ENCODE measurements around the gene TRPC4AP. TPM values are rescaled to one million over a fixed set of nuclear protein-coding genes. Genes with fewer than 3 reads are reported as not detected.

TRPC4AP gene
- total and polyA plus RNA-seq, 2 of the 8 experiments (the other 6 are each of a cell fraction or from before 2014, with no cell fraction given) = 73.1 to 74.8 TPM

- H3K79me2 ChIP-seq (ENCODE audit: control insufficient read depth in 1 of 2, insufficient read depth in 2 of 2, low read length in 2 of 2) = peaks cover 0 to 13% of the 10 kb centered on the region in 2 experiments; a peak in 2 of 4 replicates
- DNase-seq (ENCODE audit: low read depth in 1 of 2, low spot score in 2 of 2) (no peak), FAIRE-seq (no peak)
- ChIA-PET POLR2A (ENCODE audit: partially characterized antibody) (no interaction called here), CTCF (ENCODE audit: partially characterized antibody) (no interaction called here)
- H4K91ac ChIP-seq (replicated peaks; ENCODE audit: insufficient read length, low read length) = no peak overlapping the region
- no peak for TF ChIP-seq BCL11A (IDR thresholded peaks at IDR 0.05; ENCODE audit: low read depth in 2 of 2, low read length in 2 of 2)
- no peak for TF ChIP-seq SRF (IDR thresholded peaks at IDR 0.05; ENCODE audit: low read depth, low read length)
- TF ChIP-seq SP4 (IDR thresholded peaks at IDR 0.05; ENCODE audit: low read length) = no peak
- TF ChIP-seq BACH1 (IDR thresholded peaks at IDR 0.05; ENCODE audit: low read length) = no peak
- no peak for TF ChIP-seq CTCF (IDR thresholded peaks at IDR 0.05; ENCODE audit: control extremely low read depth in 1 of 3, insufficient read depth in 1 of 3, low read depth in 1 of 3, low read length in 3 of 3)
- no peak for TF ChIP-seq MAX (IDR thresholded peaks at IDR 0.05)
- TF ChIP-seq NRF1 (IDR thresholded peaks at IDR 0.05; ENCODE audit: low read depth, low read length) = no peak
- TF ChIP-seq JUN (IDR thresholded peaks at IDR 0.05; ENCODE audit: low read depth, low read length) = no peak
- no peak for TF ChIP-seq TAF7 (optimal IDR thresholded peaks at IDR 0.05; ENCODE audit: borderline replicate concordance, low read depth, low read length)
- TF ChIP-seq EGR1 (IDR thresholded peaks at IDR 0.05; ENCODE audit: borderline replicate concordance, low read depth, low read length) = no peak
- H2BK20ac ChIP-seq (ENCODE audit: low read length) = no peak overlapping the region
- no peak overlapping the region for H2BK120ac ChIP-seq (replicated peaks; ENCODE audit: low read depth, low read length)
- no peak overlapping the region for H4K8ac ChIP-seq (ENCODE audit: extremely low read depth, insufficient read depth, low read length)
- H3K4me3 ChIP-seq (ENCODE audit: extremely low read depth in 1 of 4, insufficient read depth in 2 of 4, low read depth in 3 of 4, low read length in 4 of 4) = no peak overlapping the region
- no peak overlapping the region for H2AFZ ChIP-seq (ENCODE audit: low read length)
- no peak overlapping the region for H3K9ac ChIP-seq (replicated peaks in 1 of 4; ENCODE audit: extremely low read depth in 1 of 4, low read depth in 3 of 4, low read length in 3 of 4)
- H3K79me1 ChIP-seq (ENCODE audit: low read depth, low read length) = peaks cover 3% of the 10 kb centered on the region; the same call in 1 of the 2 replicates
- H3K23me2 ChIP-seq (ENCODE audit: low read depth, low read length) = no peaks in the 10 kb centered on the region
- H4K20me1 ChIP-seq (replicated peaks in 1 of 2; ENCODE audit: control insufficient read depth in 1 of 2, insufficient read depth in 2 of 2, low read length in 2 of 2) = peaks cover 0 to 2% of the 10 kb centered on the region in 2 experiments
- H2BK12ac ChIP-seq (ENCODE audit: low read depth, low read length) = no peak overlapping the region
- H3K23ac ChIP-seq (ENCODE audit: insufficient read length) = no peak overlapping the region
- H3K36me3 ChIP-seq (ENCODE audit: control insufficient read depth in 2 of 4, insufficient read depth in 4 of 4, low read length in 3 of 4) = peaks cover 0 to 12% (median 2%) of the 10 kb centered on the region in 4 experiments; a peak in 5 of 8 replicates
- no peak overlapping the region for H3K18ac ChIP-seq (ENCODE audit: extremely low read depth, low read length)
- no peak overlapping the region for H3K4ac ChIP-seq (replicated peaks; ENCODE audit: insufficient read length, low read depth, low read length)
- no peak overlapping the region for H2AK5ac ChIP-seq (ENCODE audit: low read depth, low read length)
- no peak overlapping the region for H3K27ac ChIP-seq (ENCODE audit: low read depth, low read length)
- H4K5ac ChIP-seq (ENCODE audit: insufficient read length, low read depth, low read length) = no peak overlapping the region
- no peak overlapping the region for H3K56ac ChIP-seq (replicated peaks; ENCODE audit: insufficient read length, low read depth, low read length)
- H3K4me1 ChIP-seq (replicated peaks in 1 of 4; ENCODE audit: control insufficient read depth in 3 of 4, insufficient read depth in 4 of 4, low read length in 3 of 4) = no peaks in the 10 kb centered on the region
- no peak overlapping the region for H3K4me2 ChIP-seq (ENCODE audit: insufficient read depth in 1 of 2, low read depth in 2 of 2, low read length in 2 of 2)
- WGBS, 2 experiments (ENCODE audit: extremely low coverage in 1 of 2, insufficient coverage in 1 of 2, insufficient read length in 1 of 2, insufficient replicate concordance in 2 of 2, low coverage in 1 of 2, low lambda C conversion rate in 2 of 2, missing lambda C conversion rate in 1 of 2) = 90% methylated on average over 2 of the region's 2 CpGs; no CpG with 5 or more reads in 1 of the 2 experiments
- H3K14ac ChIP-seq (ENCODE audit: insufficient read length) = no peak overlapping the region
- no peaks in the 10 kb centered on the region for H3K9me3 ChIP-seq (ENCODE audit: insufficient read depth in 2 of 2, low read depth in 1 of 2, low read length in 1 of 2)
- no peaks in the 10 kb centered on the region for H3K27me3 ChIP-seq (replicated peaks in 1 of 4; ENCODE audit: control insufficient read depth in 3 of 4, extremely low read depth in 1 of 4, insufficient read depth in 3 of 4, low read length in 3 of 4)
- H2BK15ac ChIP-seq (ENCODE audit: low read length) = no peak overlapping the region
- H2BK5ac ChIP-seq (ENCODE audit: low read depth, low read length) = no peak overlapping the region
Observed at GRCh38 chr20:35054814-35055213, 37.8 kb downstream of the TRPC4AP start.

Measured in H1 (cell line).